ENCODE results near the gene ARL8B. TPM values are rescaled to one million over a fixed set of nuclear protein-coding genes. Genes with fewer than 3 reads are reported as not detected.

The ARL8B gene
- total and polyA plus RNA-seq, 7 donors, result 28.2 to 55.9 (median 47.2) TPM

DNA sequence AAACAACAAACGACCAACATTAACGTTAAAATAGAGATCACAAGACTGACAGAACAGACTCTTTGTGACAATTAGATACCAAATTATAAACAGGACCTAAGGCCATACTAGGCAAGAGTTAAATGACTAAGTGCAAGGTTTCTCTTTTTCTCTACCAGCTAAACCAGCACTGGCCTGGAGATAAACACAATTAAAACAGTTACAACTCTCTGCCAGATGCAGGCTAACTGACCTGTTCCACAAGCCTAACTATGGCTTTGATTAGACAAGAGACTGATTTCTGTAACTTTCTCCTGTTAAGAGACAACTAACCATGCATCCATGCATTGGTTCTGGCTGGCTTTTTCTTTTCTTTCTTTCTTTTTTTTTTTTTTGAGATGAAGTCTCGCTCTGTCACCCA lies 1.6 kb upstream of the ARL8B start:
- H3K4me1 ChIP-seq, result peaks cover 0 to 34% (median 25%) of the 10 kb centered on the region in 4 donors
- no peaks in the 10 kb centered on the region for H3K27me3 ChIP-seq
- intact Hi-C loops (cut with DNase I), result loop anchor here (5.0 kb wide), 1 partner anchor 398 kb away; no protein-coding TSS in a partner anchor
- WGBS, 2 donors, result 77 to 84% methylated on average over 3 of the region's 3 CpGs
- TF ChIP-seq EP300 (IDR thresholded peaks at IDR 0.05) (no peak), POLR2AphosphoS5 (IDR thresholded peaks at IDR 0.05) (no peak), POLR2A (IDR thresholded peaks at IDR 0.05) (no peak)
- TF ChIP-seq, protein P1, sequence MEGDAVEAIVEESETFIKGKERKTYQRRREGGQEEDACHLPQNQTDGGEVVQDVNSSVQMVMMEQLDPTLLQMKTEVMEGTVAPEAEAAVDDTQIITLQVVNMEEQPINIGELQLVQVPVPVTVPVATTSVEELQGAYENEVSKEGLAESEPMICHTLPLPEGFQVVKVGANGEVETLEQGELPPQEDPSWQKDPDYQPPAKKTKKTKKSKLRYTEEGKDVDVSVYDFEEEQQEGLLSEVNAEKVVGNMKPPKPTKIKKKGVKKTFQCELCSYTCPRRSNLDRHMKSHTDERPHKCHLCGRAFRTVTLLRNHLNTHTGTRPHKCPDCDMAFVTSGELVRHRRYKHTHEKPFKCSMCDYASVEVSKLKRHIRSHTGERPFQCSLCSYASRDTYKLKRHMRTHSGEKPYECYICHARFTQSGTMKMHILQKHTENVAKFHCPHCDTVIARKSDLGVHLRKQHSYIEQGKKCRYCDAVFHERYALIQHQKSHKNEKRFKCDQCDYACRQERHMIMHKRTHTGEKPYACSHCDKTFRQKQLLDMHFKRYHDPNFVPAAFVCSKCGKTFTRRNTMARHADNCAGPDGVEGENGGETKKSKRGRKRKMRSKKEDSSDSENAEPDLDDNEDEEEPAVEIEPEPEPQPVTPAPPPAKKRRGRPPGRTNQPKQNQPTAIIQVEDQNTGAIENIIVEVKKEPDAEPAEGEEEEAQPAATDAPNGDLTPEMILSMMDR (IDR thresholded peaks at IDR 0.05), result no peak
- no peak overlapping the region for H3K4me3 ChIP-seq
- no peaks in the 10 kb centered on the region for H3K36me3 ChIP-seq
- H3K9me3 ChIP-seq, result no peaks in the 10 kb centered on the region
- no peak for DNase-seq
- H3K27ac ChIP-seq, result no peak overlapping the region

DNA sequence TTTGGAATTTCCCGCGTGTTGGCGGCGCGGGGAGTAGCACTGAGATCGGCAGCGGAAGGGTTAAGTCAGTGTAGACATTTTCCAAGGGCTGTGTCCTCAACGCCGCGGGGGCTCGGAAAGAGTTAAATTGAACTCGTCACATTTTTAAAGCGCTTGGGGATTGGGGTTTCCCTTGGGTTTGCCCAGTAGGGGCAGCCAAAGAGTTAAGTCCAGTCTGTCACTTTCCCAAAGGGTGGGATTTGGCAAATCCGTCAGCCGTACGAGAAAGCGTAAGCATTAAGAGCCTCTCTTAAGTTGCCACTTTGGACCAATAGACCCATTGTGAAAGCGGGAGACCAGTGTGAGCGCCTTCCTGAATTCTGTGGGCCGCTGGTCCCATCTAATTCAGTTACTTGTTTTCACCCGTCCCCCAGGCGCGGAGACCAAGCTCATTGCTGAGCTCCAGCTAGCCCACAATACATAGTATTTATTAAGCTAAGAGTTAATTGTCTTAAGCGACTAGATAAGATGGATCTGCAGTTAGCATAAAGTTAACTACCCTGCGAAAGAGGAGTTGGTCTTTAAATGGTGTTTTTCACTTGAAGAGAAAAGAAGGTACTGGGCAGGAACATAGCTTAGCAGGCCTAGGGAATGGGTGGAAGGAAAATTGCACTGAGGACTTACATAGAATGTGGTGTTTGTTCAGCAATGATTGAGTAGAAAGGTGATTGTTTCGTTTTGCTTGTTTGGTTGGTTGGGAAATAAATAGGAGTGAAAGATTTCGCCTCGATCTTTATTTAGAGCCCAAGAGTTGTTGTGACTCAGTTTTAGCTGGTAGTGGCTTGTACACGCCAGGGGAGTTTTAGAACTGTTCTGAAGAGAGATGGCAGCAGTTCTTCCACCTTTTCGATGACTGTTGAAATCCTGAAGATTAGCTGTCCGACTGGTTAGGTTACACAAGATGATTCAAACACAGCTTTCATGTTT lies 932 bp downstream of the ARL8B start:
- peak overlapping the region; percentile 87 to 98 (median 92) for H3K27ac ChIP-seq
- WGBS, 2 donors, result 1 to 6% methylated on average over 31 of the region's 31 CpGs
- no peaks in the 10 kb centered on the region for H3K27me3 ChIP-seq
- no peaks in the 10 kb centered on the region for H3K36me3 ChIP-seq
- peak overlapping the region; percentile 89 to 100 (median 96) for H3K4me3 ChIP-seq
- no peaks in the 10 kb centered on the region for H3K9me3 ChIP-seq
- peak; percentile 68 for DNase-seq
- H3K4me1 ChIP-seq, result peaks cover 0 to 49% (median 36%) of the 10 kb centered on the region in 4 donors
- TF ChIP-seq, protein P1 (IDR thresholded peaks at IDR 0.05), result no peak
- peak in 2 of 4 donors; percentile 10 to 29 for TF ChIP-seq POLR2AphosphoS5 (IDR thresholded peaks at IDR 0.05)
- intact Hi-C loops (cut with DNase I), result loop anchor here (1.0 to 5.0 kb wide), 2 partner anchors 63 to 401 kb away; no protein-coding TSS in a partner anchor

DNA sequence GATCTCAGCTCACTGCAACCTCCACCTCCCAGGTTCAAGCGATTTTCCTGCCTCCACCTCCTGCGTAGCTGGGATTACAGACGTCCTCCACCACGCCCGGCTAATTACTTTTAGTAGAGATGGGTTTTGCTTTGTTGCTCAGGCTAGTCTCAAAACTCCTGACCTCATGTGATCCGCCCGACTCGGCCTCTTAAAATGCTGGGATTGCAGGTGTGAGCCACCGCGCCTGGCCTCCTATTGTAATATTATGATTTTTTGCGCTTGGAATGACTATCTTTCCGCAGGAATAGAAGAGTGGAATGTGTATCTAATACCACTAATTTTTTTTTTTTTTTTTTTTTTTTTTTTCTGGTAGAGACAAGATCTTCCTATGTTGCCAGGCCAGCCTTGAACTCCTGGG lies 1.8 kb downstream of the ARL8B start:
- no peaks in the 10 kb centered on the region for H3K27me3 ChIP-seq
- DNase-seq, result peak; percentile 35
- H3K4me1 ChIP-seq, result peaks cover 0 to 52% (median 36%) of the 10 kb centered on the region in 4 donors
- WGBS, 2 donors, result 49 to 79% methylated on average over 12 of the region's 12 CpGs
- intact Hi-C loops (cut with DNase I), result loop anchor here (5.0 kb wide), 1 partner anchor 402 kb away; no protein-coding TSS in a partner anchor
- H3K27ac ChIP-seq, result peak overlapping the region in 2 of 4 donors; percentile 91 to 98
- H3K4me3 ChIP-seq, result peak overlapping the region in 1 of 4 donors; percentile 94
- H3K9me3 ChIP-seq, result no peaks in the 10 kb centered on the region
- no peaks in the 10 kb centered on the region for H3K36me3 ChIP-seq
- TF ChIP-seq POLR2A (IDR thresholded peaks at IDR 0.05), result no peak
- TF ChIP-seq, protein P1 (IDR thresholded peaks at IDR 0.05), result no peak
- TF ChIP-seq POLR2AphosphoS5 (IDR thresholded peaks at IDR 0.05), result no peak
- TF ChIP-seq EP300 (IDR thresholded peaks at IDR 0.05), result no peak

DNA sequence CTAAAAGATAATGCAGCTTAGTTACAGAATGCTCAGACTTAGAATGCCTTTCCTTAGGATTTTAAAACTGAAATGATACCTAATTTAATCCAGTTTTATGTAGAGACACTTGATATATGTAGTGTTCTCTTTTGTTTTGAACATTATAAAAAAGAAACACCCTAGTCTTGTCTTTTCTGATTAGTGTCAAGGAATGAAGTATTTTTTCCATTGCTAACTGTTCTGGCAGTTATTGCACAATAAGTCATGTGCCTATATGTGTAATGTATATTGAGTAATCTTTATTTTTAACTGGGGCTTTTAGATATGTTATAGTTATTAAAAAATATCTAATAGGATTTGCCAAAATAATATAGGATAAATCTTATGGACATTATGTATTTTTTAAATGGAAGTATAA lies 4.5 kb downstream of the ARL8B start:
- intact Hi-C loops (cut with DNase I), result no loop called here
- TF ChIP-seq POLR2A (IDR thresholded peaks at IDR 0.05) (no peak), EP300 (IDR thresholded peaks at IDR 0.05) (no peak), POLR2AphosphoS5 (IDR thresholded peaks at IDR 0.05) (peak in 1 of 4 donors; percentile 34)
- TF ChIP-seq, protein P1 (IDR thresholded peaks at IDR 0.05), result no peak
- no peaks in the 10 kb centered on the region for H3K36me3 ChIP-seq
- H3K4me1 ChIP-seq, result peaks cover 0 to 61% (median 34%) of the 10 kb centered on the region in 4 donors
- no peaks in the 10 kb centered on the region for H3K9me3 ChIP-seq
- DNase-seq, result no peak
- no peak overlapping the region for H3K27ac ChIP-seq
- no peak overlapping the region for H3K4me3 ChIP-seq
- H3K27me3 ChIP-seq, result no peaks in the 10 kb centered on the region
